Skeletal muscle satellite cell (primary cell): ENCODE results near the gene FNDC1.

Experiments used
- H3K27me3 ChIP-seq: 2 replicates; pipeline ENCODE4 v1.7.0; 2013; ENCODE audit warnings: low read length; ENCODE audit not compliant: control insufficient read depth, insufficient read depth
- H3K36me3 ChIP-seq: 2 replicates; pipeline ENCODE4 v1.7.0; 2013; ENCODE audit warnings: mild to moderate bottlenecking, control low read depth, low read length; ENCODE audit not compliant: insufficient read depth
- H3K4me1 ChIP-seq: 2 replicates; pipeline ENCODE4 v1.7.0; 2013; ENCODE audit warnings: low read length; ENCODE audit not compliant: control insufficient read depth, insufficient read depth
- H3K4me2 ChIP-seq: 2 replicates; pipeline ENCODE4 v1.7.0; 2013; ENCODE audit warnings: mild to moderate bottlenecking, low read length
- H3K4me3 ChIP-seq: 2 replicates; pipeline ENCODE4 v1.7.0; 2013; ENCODE audit warnings: low read length
- H3K9ac ChIP-seq: 2 replicates; pipeline ENCODE4 v1.7.0; 2013; ENCODE audit warnings: mild to moderate bottlenecking, low read depth, low read length, moderate library complexity
- H3K9me3 ChIP-seq: replicated peaks from 2 replicates; pipeline ENCODE4 v1.7.0; 2013; ENCODE audit warnings: mild to moderate bottlenecking, control low read depth, low read length

The FNDC1 gene

GRCh38 chr6:159301810-159302593 lies 132.8 kb downstream of the FNDC1 start:
- Histone ChIP-seq H3K36me3 (no peaks in the 10 kb centered on the region), H3K4me1 (no peaks in the 10 kb centered on the region), H3K27me3 (peaks cover 3% of the 10 kb centered on the region), H3K4me3 (no peak overlapping the region), H3K9me3 (no peaks in the 10 kb centered on the region), H3K4me2 (no peak overlapping the region), H3K9ac (no peak overlapping the region)

- no peak overlapping the region for H3K4me2 ChIP-seq
- H3K9me3 ChIP-seq: no peaks in the 10 kb centered on the region
- no peak overlapping the region for H3K9ac ChIP-seq
- no peak overlapping the region for H3K4me3 ChIP-seq
- H3K4me1 ChIP-seq: no peaks in the 10 kb centered on the region
- peaks cover 3% of the 10 kb centered on the region for H3K27me3 ChIP-seq
- H3K36me3 ChIP-seq: no peaks in the 10 kb centered on the region
Measured at GRCh38 chr6:159302594-159302992, 133.4 kb downstream of the FNDC1 start.

GRCh38 chr6:159303159-159303558 lies 134.0 kb downstream of the FNDC1 start:
- Histone ChIP-seq H3K4me1 (no peaks in the 10 kb centered on the region), H3K9me3 (no peaks in the 10 kb centered on the region), H3K27me3 (peaks cover 3% of the 10 kb centered on the region), H3K36me3 (no peaks in the 10 kb centered on the region), H3K9ac (no peak overlapping the region), H3K4me2 (no peak overlapping the region), H3K4me3 (no peak overlapping the region)

DNA sequence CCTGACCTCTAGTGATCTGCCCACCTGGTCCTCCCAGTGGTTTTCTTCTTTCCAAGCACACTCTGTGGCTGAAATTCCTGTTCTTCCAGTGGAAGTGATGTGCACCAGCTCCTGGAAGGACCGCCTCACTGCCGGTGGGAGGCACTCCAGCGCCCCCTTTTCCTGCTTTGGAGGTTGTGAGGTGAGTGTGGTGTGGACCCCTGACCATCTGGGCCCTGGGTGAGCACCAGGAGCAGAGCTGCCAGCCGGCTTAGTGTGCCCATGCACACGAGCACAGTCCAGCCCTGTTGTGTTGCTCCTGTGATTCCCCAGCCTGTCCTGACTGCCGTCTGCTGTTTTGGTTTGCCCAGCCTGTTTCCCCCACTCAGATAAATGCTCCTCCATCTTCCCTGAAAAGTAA lies 134.6 kb downstream of the FNDC1 start:
- no peaks in the 10 kb centered on the region for H3K36me3 ChIP-seq
- H3K9ac ChIP-seq: no peak overlapping the region
- H3K9me3 ChIP-seq: no peaks in the 10 kb centered on the region
- H3K4me1 ChIP-seq: no peaks in the 10 kb centered on the region
- no peak overlapping the region for H3K4me3 ChIP-seq
- peaks cover 3% of the 10 kb centered on the region for H3K27me3 ChIP-seq
- no peak overlapping the region for H3K4me2 ChIP-seq

DNA sequence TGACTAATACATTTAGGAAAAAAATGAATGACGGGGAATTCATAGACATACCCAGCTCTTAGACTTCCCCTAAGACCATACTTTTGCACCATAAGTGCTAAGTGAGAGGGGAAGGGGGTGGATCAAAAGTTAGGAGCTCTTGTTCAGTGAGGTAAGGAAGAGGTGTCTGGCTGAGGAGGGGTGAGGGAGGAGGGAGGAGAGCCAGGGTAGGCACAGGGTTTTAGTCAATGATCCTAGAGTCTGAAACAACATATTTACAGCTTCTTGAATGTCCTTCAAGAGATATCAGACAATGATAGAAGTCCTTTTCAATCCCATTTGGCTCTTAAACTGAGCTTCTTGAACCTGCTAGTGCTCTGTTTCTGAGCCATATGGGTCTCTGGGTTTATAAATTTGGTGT lies 135.4 kb downstream of the FNDC1 start:
- H3K4me1 ChIP-seq: no peaks in the 10 kb centered on the region
- H3K4me3 ChIP-seq: no peak overlapping the region
- no peak overlapping the region for H3K4me2 ChIP-seq
- H3K9ac ChIP-seq: no peak overlapping the region
- H3K27me3 ChIP-seq: no peaks in the 10 kb centered on the region
- no peaks in the 10 kb centered on the region for H3K9me3 ChIP-seq
- no peaks in the 10 kb centered on the region for H3K36me3 ChIP-seq

GRCh38 chr6:159305159-159305558 lies 136.0 kb downstream of the FNDC1 start:
- Histone ChIP-seq H3K9me3 (no peaks in the 10 kb centered on the region), H3K4me1 (no peaks in the 10 kb centered on the region), H3K4me3 (no peak overlapping the region), H3K36me3 (no peaks in the 10 kb centered on the region), H3K4me2 (no peak overlapping the region), H3K9ac (no peak overlapping the region), H3K27me3 (no peaks in the 10 kb centered on the region)

- H3K9me3 ChIP-seq: no peaks in the 10 kb centered on the region
- no peak overlapping the region for H3K9ac ChIP-seq
- no peak overlapping the region for H3K4me2 ChIP-seq
- H3K27me3 ChIP-seq: no peaks in the 10 kb centered on the region
- no peaks in the 10 kb centered on the region for H3K36me3 ChIP-seq
- H3K4me3 ChIP-seq: no peak overlapping the region
- H3K4me1 ChIP-seq: no peaks in the 10 kb centered on the region
Measured at GRCh38 chr6:159305804-159306537, 136.8 kb downstream of the FNDC1 start.

DNA sequence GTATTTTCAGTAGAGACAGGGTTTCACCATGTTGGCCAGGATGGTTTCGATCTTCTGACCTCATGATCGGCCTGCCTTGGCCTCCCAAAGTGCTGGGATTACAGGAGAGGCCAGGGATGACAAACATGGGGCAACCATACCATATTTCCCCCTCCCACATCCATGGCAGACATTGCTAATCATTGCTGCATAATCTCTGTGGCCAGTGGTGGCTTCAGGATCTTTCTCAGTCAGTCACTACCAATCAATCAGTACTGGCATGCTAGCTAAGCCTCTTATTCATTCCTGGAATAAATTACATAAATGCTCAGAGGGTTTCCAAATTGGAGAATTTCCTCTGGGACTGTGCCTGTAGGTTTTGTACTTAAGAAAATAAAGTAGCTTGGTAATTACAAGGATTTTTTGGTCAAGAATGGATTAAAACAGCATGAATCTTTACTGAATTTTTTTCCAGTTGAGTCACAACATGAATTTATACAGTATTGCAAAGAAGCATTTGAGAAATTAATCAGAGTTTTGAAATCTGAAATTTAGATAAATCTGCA lies 138.1 kb downstream of the FNDC1 start:
- Histone ChIP-seq H3K9me3 (no peaks in the 10 kb centered on the region), H3K9ac (no peak overlapping the region), H3K4me3 (no peak overlapping the region), H3K4me2 (no peak overlapping the region), H3K36me3 (no peaks in the 10 kb centered on the region), H3K27me3 (no peaks in the 10 kb centered on the region), H3K4me1 (no peaks in the 10 kb centered on the region)

DNA sequence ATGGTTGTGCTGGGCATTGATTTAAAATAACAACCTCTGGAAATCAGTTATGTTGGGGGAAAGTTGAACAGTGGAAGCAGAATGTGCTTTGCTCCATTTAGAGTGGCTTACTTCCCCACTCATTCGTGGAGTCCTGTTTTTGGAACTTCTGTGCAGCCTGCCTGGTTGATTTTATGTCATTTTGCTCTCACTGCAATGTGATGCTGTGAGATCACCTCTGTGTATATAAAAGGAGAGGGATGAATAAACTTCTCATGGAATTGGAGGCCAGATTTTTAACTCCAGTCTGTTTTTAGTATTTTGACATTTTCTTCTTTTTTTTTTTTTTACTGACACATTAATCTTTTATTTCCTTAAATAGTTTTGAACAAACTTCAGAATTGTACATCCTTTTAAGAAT lies 139.0 kb downstream of the FNDC1 start:
- H3K4me2 ChIP-seq: no peak overlapping the region
- no peaks in the 10 kb centered on the region for H3K36me3 ChIP-seq
- no peak overlapping the region for H3K4me3 ChIP-seq
- no peak overlapping the region for H3K9ac ChIP-seq
- H3K27me3 ChIP-seq: no peaks in the 10 kb centered on the region
- no peaks in the 10 kb centered on the region for H3K4me1 ChIP-seq
- no peaks in the 10 kb centered on the region for H3K9me3 ChIP-seq

DNA sequence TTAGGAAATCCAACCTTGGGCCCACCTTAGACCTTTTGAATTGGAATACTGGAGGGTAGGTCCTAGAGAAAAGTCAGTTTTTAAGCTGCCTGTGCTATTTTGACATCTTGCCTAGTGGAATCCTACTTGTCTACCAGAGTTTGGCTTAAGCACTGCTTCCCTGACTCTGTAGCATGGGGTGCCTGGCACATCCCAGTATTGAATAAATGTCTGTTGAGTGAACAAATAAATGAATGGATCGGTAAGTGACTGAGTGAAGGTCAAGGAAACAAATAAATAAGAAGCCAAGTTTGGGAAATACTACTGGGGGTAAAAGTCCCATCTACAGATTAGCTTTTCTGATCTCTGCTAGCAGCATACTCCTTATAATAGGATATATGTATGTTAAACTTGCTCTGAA lies 140.5 kb downstream of the FNDC1 start:
- Histone ChIP-seq H3K9me3 (no peaks in the 10 kb centered on the region), H3K4me3 (no peak overlapping the region), H3K4me2 (no peak overlapping the region), H3K4me1 (no peaks in the 10 kb centered on the region), H3K9ac (no peak overlapping the region), H3K36me3 (no peaks in the 10 kb centered on the region), H3K27me3 (no peaks in the 10 kb centered on the region)

DNA sequence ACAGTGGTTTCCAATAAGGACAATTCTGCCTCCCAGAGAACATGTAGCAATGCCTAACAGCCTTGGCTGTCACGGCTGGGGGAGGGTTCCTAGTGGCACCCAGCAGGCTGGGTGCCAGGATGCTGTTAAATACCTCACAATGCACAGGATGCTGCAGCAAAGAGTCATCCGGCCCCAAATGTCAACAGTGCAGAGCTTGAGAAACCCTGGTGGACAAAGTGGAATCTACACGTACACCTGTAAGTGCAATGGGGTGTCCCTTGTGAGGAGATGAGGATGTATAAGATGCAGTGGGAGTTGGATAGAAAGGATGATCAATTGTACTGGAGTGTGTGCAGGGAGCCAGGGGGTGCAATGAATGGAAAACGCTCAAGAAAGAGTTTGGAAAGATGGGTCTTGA lies 142.4 kb downstream of the FNDC1 start:
- Histone ChIP-seq H3K9me3 (no peaks in the 10 kb centered on the region), H3K4me1 (no peaks in the 10 kb centered on the region), H3K4me2 (no peak overlapping the region), H3K36me3 (no peaks in the 10 kb centered on the region), H3K9ac (no peak overlapping the region), H3K4me3 (no peak overlapping the region), H3K27me3 (no peaks in the 10 kb centered on the region)
